GM23338 (cell line): ENCODE data around the gene CEACAM5.

ENCODE experiments used
- CREB1 ChIP-seq: fragments of 250-450 bp; sonication (Bioruptor Pico); IDR thresholded peaks from 2 replicates; pipeline ENCODE4 v1.5.0; 2020; ENCODE audit warnings: low read depth, mild to moderate bottlenecking, moderate library complexity
- EZH2 ChIP-seq: fragments of 200-600 bp; sonication (generic); IDR thresholded peaks from one replicate; pipeline ENCODE4 v1.8.0; 2017; ENCODE audit warnings: antibody characterized with exemption, mild to moderate bottlenecking, low read depth; ENCODE audit not compliant: unreplicated experiment
- EZH2phosphoT487 ChIP-seq: fragments of 200-600 bp; sonication (generic); IDR thresholded peaks from one replicate; pipeline ENCODE4 v1.8.1; 2018; ENCODE audit warnings: antibody characterized with exemption; ENCODE audit not compliant: unreplicated experiment
- JUNB ChIP-seq: IDR thresholded peaks from one replicate; pipeline ENCODE4 v1.6.1; 2016; ENCODE audit warnings: antibody characterized with exemption; ENCODE audit not compliant: unreplicated experiment
- NANOG ChIP-seq: IDR thresholded peaks from 2 replicates; pipeline ENCODE4 v1.6.1; 2016; ENCODE audit warnings: antibody characterized with exemption, borderline replicate concordance
- POLR2AphosphoS5 ChIP-seq: IDR thresholded peaks from 2 replicates; pipeline ENCODE4 v1.6.1; 2016; ENCODE audit warnings: antibody characterized with exemption, low read depth
- TF ChIP-seq, protein P1 (sequence below), 2 experiments: fragments of 200-600 bp in 1 of 2; sonication (generic) in 1 of 2; conservative IDR thresholded peaks; 2 replicates each; pipeline versions ENCODE4 v1.5.1 to v1.6.1; 2016 to 2017; ENCODE audit warnings: antibody characterized with exemption in 2 of 2, low read depth in 2 of 2, mild to moderate bottlenecking in 2 of 2, moderate library complexity in 1 of 2
- TF ChIP-seq, protein P2 (sequence below): IDR thresholded peaks from one replicate; pipeline ENCODE4 v1.6.1; 2018; ENCODE audit warnings: antibody characterized with exemption; ENCODE audit not compliant: unreplicated experiment
- TF ChIP-seq, protein P3 (sequence below): fragments of 250-450 bp; sonication (Bioruptor Pico); IDR thresholded peaks from 2 replicates; pipeline ENCODE4 v1.5.0; 2020; ENCODE audit warnings: mild to moderate bottlenecking, moderate library complexity
- TF ChIP-seq, protein P4 (sequence below): IDR thresholded peaks from 2 replicates; pipeline ENCODE4 v1.6.1; 2016; ENCODE audit warnings: antibody characterized with exemption

GRCh38 chr19:41708481-41708880 lies at the start of gene CEACAM5:
- TF ChIP-seq, protein P1, sequence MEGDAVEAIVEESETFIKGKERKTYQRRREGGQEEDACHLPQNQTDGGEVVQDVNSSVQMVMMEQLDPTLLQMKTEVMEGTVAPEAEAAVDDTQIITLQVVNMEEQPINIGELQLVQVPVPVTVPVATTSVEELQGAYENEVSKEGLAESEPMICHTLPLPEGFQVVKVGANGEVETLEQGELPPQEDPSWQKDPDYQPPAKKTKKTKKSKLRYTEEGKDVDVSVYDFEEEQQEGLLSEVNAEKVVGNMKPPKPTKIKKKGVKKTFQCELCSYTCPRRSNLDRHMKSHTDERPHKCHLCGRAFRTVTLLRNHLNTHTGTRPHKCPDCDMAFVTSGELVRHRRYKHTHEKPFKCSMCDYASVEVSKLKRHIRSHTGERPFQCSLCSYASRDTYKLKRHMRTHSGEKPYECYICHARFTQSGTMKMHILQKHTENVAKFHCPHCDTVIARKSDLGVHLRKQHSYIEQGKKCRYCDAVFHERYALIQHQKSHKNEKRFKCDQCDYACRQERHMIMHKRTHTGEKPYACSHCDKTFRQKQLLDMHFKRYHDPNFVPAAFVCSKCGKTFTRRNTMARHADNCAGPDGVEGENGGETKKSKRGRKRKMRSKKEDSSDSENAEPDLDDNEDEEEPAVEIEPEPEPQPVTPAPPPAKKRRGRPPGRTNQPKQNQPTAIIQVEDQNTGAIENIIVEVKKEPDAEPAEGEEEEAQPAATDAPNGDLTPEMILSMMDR (conservative IDR thresholded peaks at IDR 0.05; ENCODE audit: low read depth in 2 of 2), result no peak
- TF ChIP-seq JUNB (no peak), POLR2AphosphoS5 (no peak), EZH2 (no peak), CREB1 (no peak), NANOG (no peak), EZH2phosphoT487 (no peak)
- TF ChIP-seq, protein P2, sequence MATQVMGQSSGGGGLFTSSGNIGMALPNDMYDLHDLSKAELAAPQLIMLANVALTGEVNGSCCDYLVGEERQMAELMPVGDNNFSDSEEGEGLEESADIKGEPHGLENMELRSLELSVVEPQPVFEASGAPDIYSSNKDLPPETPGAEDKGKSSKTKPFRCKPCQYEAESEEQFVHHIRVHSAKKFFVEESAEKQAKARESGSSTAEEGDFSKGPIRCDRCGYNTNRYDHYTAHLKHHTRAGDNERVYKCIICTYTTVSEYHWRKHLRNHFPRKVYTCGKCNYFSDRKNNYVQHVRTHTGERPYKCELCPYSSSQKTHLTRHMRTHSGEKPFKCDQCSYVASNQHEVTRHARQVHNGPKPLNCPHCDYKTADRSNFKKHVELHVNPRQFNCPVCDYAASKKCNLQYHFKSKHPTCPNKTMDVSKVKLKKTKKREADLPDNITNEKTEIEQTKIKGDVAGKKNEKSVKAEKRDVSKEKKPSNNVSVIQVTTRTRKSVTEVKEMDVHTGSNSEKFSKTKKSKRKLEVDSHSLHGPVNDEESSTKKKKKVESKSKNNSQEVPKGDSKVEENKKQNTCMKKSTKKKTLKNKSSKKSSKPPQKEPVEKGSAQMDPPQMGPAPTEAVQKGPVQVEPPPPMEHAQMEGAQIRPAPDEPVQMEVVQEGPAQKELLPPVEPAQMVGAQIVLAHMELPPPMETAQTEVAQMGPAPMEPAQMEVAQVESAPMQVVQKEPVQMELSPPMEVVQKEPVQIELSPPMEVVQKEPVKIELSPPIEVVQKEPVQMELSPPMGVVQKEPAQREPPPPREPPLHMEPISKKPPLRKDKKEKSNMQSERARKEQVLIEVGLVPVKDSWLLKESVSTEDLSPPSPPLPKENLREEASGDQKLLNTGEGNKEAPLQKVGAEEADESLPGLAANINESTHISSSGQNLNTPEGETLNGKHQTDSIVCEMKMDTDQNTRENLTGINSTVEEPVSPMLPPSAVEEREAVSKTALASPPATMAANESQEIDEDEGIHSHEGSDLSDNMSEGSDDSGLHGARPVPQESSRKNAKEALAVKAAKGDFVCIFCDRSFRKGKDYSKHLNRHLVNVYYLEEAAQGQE, result no peak
- TF ChIP-seq, protein P3, sequence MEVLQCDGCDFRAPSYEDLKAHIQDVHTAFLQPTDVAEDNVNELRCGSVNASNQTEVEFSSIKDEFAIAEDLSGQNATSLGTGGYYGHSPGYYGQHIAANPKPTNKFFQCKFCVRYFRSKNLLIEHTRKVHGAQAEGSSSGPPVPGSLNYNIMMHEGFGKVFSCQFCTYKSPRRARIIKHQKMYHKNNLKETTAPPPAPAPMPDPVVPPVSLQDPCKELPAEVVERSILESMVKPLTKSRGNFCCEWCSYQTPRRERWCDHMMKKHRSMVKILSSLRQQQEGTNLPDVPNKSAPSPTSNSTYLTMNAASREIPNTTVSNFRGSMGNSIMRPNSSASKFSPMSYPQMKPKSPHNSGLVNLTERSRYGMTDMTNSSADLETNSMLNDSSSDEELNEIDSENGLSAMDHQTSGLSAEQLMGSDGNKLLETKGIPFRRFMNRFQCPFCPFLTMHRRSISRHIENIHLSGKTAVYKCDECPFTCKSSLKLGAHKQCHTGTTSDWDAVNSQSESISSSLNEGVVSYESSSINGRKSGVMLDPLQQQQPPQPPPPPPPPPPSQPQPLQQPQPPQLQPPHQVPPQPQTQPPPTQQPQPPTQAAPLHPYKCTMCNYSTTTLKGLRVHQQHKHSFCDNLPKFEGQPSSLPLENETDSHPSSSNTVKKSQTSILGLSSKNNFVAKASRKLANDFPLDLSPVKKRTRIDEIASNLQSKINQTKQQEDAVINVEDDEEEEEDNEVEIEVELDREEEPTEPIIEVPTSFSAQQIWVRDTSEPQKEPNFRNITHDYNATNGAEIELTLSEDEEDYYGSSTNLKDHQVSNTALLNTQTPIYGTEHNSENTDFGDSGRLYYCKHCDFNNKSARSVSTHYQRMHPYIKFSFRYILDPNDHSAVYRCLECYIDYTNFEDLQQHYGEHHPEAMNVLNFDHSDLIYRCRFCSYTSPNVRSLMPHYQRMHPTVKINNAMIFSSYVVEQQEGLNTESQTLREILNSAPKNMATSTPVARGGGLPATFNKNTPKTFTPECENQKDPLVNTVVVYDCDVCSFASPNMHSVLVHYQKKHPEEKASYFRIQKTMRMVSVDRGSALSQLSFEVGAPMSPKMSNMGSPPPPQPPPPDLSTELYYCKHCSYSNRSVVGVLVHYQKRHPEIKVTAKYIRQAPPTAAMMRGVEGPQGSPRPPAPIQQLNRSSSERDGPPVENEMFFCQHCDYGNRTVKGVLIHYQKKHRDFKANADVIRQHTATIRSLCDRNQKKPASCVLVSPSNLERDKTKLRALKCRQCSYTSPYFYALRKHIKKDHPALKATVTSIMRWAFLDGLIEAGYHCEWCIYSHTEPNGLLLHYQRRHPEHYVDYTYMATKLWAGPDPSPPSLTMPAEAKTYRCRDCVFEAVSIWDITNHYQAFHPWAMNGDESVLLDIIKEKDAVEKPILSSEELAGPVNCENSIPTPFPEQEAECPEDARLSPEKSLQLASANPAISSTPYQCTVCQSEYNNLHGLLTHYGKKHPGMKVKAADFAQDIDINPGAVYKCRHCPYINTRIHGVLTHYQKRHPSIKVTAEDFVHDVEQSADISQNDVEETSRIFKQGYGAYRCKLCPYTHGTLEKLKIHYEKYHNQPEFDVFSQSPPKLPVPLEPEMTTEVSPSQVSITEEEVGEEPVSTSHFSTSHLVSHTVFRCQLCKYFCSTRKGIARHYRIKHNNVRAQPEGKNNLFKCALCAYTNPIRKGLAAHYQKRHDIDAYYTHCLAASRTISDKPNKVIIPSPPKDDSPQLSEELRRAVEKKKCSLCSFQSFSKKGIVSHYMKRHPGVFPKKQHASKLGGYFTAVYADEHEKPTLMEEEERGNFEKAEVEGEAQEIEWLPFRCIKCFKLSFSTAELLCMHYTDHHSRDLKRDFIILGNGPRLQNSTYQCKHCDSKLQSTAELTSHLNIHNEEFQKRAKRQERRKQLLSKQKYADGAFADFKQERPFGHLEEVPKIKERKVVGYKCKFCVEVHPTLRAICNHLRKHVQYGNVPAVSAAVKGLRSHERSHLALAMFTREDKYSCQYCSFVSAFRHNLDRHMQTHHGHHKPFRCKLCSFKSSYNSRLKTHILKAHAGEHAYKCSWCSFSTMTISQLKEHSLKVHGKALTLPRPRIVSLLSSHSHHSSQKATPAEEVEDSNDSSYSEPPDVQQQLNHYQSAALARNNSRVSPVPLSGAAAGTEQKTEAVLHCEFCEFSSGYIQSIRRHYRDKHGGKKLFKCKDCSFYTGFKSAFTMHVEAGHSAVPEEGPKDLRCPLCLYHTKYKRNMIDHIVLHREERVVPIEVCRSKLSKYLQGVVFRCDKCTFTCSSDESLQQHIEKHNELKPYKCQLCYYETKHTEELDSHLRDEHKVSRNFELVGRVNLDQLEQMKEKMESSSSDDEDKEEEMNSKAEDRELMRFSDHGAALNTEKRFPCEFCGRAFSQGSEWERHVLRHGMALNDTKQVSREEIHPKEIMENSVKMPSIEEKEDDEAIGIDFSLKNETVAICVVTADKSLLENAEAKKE (CRISPR knock-in tag), result no peak
- TF ChIP-seq, protein P4, sequence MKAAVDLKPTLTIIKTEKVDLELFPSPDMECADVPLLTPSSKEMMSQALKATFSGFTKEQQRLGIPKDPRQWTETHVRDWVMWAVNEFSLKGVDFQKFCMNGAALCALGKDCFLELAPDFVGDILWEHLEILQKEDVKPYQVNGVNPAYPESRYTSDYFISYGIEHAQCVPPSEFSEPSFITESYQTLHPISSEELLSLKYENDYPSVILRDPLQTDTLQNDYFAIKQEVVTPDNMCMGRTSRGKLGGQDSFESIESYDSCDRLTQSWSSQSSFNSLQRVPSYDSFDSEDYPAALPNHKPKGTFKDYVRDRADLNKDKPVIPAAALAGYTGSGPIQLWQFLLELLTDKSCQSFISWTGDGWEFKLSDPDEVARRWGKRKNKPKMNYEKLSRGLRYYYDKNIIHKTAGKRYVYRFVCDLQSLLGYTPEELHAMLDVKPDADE, result no peak
